Superior temporal gyrus (tissue), 1 donor: ENCODE results near the gene SLC17A9.

Experiments
- DNase-seq: peaks from one replicate; pipeline ENCODE4 v3.0.0-alpha.2; 2016; ENCODE audit errors: extremely low spot score

SLC17A9 gene

DNA sequence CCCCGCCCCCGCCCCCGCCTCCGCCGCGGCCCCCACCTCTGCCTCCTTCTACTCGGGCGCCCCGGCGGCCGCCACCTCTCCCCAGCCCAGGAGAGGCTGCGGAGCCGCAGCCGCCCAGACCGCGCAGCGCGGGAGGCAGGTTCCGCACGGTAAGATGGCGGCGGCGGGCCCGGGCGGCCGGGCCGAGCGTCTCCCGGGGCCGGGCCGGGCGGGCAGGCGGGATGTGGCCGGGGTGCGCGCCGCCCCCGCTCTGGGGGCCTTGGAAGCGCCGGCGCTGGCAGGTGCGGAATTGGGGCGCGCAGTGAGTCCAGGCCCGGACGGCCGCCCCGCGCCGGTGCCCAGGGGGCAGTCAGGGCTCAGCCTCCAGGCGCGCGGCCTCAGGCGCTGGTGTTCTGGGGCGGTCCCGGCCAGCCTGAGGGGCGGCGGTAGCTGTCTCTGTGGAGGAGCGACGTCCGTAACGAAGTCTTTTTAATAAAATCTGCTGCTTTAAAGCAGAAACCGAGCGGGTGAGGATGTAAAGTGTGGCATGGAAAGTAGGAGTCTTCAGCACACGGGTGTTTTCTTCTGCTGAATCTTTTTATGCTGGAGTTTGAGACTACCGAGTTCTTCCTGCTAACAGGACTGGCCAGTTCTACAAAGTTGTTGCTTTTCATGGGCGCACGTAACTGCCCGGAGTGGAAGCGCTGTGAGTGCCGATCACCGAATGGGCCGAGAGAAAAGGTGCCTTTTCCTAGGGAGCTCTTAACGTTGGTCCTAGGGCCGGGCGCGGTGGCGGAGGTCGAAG, 14.2 kb upstream of the SLC17A9 start, which contains the start of gene GID8:
TSS of gene GID8 (plus strand) at position 43 of the 784 bp plus-strand sequence. CDS start 3,356 bp downstream, outside the sequence.
- peak; percentile 30 for DNase-seq

DNA sequence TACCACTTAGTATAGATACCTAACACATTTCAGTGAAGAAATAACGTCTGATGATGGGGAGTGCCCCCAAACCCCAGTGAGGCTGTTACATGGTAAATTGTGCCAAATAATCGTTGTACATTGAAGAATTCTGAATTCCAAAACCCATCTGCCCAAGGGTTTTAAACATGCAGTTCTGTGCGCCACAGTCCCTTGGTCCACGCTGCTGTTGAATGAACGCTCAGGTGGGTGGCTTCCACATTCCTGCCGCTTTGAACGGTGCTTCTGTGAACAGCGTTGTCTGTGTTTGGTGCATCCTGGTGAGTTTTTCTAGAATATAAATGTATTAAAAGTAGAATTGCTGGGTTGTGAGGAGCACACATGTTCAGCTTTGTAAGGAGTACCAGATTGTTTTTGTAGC, 11.6 kb upstream of the SLC17A9 start:
- no peak for DNase-seq

DNA sequence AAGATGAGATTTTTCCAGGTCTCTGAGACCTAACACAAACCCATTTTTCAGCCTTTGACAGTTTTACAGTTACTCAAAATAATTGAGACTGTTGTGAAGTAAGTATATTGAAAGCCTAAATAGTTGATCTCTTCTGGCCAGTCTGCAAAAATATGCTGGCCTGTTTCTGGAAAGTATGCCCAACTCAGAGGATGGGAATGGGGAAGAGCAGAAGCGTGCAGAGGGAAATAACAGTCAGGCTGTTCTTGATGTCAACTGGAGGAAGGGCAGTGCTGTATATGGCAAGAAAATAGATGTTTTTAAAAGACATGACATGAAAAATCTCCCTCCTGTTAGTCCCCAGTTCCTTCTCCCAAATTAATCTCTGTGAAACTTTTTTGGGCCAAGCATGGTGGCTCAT, 10.7 kb upstream of the SLC17A9 start:
- no peak for DNase-seq

DNA sequence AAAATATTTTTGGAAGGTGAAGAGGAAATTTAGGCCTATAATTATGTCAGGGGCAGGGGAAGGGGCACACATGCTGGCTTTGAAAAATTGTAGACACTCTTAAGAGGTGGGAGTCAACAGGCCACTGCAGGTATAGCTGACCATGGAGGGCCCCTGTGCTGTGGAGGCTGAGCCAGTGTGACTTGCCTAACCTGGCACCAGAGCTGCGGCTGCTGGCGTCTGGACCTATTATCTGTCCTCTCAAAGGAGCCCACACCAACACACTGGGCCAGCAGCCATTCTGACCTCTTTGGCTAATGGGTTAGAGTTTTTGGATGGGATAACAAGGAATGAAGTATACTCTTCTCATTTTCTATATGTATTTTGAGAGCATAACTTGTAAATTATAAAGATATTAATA, 10.1 kb upstream of the SLC17A9 start:
- DNase-seq: no peak

DNA sequence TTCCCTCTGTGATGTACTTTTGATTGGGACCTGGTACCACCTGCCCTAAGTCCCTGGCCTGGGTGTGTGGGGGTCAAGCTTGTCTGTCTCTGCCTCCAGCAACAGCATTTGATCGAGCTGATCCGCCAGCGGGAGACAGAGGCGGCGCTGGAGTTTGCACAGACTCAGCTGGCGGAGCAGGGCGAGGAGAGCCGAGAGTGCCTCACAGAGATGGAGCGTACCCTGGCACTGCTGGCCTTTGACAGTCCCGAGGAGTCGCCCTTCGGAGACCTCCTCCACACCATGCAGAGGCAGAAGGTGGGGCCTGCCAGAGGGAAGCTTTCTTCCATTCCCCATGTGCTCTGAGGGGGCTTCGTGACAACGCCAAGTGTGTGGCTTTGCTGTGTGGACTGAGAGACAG, 9.1 kb upstream of the SLC17A9 start:
- no peak for DNase-seq

DNA sequence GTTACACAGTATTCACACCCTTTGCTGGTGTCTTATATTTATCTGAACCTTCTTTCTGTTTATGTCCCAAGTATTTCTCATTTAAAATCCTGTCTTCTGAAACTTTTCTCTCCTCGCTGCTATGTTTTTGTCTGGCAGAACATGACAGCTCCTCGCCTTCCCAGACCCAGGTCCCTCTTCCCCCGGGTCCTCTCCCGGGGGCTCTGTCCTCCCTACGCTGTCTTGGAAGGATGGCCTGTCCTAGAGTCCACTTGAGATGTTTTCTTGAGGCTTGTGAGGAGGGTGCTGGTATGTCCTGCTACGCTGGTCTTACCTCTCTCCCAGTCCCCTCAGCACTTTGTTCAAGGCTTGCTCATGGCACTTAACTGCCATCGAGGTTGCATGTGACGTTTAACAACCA, 8.3 kb upstream of the SLC17A9 start:
- DNase-seq: no peak

DNA sequence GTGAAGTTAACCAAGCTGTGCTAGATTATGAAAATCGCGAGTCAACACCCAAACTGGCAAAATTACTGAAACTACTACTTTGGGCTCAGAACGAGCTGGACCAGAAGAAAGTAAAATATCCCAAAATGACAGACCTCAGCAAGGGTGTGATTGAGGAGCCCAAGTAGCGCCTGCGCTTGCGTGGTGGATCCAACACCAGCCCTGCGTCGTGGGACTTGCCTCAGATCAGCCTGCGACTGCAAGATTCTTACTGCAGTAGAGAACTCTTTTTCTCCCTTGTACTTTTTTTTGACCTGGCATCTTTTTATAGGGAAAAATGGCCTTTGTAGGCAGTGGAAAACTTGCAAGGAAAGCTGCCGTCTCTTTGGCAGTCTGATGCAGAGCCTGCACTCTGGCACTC, 7.8 kb upstream of the SLC17A9 start:
- DNase-seq: no peak

DNA sequence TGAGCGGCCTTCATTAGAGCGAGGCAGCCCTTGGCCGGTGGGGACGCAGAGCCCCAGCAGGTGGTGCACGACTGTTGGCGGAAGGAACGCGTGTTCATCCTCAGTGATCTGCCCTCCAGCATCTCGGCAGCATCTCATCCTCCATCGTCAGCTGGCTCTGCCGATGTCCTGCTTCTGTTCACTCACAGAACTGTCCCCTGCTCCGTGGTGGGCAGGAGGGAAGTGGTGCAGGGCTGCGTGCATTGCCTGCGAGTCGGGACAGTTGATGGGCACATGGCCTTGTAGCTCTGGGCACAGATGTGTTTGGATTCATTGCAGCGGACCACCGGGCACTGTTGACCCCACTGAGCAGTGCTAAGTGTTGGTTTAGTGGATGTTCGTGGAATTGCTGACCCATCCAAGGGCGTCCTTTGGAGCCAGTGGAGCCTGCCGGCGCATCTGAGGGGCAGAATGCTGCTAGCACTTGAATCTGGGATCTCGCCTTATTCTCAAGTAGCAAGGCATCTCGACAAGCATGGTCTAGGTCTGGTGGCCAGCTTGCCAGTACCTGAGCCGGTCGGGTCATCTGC, 6.7 kb upstream of the SLC17A9 start:
- DNase-seq: no peak

DNA sequence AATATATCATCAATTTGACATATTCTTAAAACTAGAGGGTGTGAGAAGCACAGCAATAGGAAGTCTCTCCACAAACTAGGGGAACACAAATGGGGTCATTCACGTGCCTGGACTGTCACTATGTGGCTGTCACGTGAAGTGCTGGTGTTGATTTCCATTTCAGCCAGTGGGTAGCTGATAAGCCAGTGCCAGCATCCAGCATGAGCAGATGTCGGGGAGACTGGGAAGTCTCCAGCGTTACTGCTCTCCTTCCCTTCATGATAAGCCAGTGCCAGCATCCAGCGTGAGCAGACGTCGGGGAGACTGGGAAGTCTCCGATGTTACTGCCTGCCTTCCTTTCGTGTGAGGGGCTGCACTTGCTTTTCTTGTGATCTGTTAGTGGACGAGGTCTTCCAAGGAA, 5.6 kb upstream of the SLC17A9 start:
- DNase-seq: peak; percentile 23

DNA sequence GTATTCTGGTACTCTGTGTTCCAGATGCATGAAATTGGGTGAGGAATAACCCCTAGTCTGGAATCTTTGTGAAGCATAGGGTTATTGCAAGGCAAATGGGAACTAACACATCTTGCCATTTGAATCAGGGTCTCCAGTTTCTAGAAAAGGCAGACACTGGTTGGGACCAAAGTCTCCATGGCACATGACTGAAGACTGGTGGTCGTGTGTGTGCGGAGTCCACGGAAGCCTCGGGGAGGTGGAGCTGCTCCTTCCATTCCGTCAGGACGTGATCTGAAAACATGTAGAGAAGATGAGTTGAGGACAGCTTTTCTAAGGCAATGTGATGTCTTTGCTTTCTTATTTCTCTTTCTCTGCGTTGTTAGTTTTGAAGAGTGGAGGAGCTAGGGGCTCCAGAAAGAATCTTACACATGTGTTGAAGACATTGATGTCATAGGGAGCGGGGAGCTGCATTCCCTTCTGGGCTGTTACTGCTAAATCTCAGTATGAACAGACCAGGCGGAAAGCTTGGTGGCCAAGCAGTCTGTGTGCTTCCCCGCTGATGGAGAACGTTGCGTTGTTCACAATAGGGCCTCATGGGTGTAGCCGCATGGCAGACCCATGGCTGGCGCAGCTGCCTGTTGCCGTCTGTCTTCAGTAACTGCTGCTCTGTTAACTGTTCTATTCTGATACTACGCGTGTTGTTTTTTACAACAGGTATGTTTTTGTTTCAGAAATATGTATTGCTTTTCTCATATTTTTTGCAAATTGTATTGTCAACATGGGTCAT, 4.8 kb upstream of the SLC17A9 start:
- DNase-seq: no peak

DNA sequence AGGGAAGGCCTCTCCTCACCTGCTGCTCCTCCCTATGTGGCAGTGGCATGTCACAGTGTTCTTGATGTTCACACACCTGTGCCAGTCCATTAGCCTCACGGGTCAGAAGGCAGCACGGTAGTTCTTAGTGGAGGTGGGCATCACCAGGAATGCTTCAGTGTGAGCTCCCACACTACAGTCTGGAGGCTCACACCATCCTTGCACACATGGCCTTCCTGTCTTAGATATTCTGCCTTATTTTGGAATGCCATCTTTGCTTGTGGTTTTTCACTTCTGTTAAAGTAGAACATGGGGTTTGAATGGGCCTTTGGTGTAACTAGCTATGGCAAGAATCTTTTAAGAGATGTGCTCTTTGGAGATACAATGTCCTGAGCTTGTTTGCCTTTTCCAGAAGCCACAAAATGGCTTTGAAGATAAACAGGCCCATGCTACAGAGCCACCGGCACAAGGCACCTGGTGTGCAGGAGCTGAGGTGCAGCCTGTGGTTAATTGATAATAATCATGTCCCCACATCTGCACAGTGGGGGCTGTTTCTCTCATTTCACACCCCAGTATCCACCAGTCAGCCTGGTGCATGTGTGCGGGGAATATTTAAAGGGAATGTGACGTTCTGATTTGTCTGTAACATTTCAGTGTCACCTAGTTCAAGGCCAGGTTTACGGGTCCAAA, 3.2 kb upstream of the SLC17A9 start:
- DNase-seq: no peak

DNA sequence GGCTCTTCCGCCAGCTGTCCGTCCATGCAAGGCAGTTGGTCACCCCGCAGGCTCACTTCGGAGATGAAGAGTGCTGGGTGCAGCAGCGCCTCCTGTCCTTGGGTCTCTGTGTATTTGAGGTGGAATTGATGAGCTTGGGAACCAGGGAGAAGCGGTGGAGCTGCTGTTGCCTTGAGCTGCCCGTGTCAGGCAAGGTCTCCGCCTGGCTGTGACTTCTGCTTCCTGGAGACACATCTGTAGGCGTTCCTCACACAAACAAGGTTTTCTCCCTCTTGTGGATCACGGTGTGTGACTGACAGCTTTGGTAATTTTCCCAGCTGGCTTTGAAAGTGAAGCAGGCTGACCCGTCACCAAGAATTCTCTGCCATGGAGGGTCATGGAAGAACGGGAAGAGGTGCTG, 2.5 kb upstream of the SLC17A9 start:
- DNase-seq: no peak

DNA sequence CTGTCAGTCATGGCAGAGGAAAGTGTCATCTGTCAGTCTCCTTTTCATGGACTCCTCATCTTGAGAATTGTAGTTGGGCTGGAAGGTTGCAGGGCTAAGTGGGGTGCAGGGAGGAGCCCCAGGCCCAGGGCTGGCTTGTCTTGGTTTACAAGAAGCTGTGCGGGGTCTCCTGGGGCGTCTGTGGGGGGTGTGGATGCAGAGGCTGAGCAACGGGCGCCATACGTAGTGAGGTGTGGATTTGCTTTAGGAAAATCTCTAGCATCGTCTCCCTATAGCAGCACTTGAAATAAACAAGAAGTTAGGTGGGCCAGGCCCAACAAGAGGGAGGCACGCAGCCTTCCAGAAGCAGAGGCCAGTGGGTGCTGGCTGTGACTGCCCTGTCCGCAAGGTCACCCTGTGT, 1.8 kb upstream of the SLC17A9 start:
- no peak for DNase-seq

DNA sequence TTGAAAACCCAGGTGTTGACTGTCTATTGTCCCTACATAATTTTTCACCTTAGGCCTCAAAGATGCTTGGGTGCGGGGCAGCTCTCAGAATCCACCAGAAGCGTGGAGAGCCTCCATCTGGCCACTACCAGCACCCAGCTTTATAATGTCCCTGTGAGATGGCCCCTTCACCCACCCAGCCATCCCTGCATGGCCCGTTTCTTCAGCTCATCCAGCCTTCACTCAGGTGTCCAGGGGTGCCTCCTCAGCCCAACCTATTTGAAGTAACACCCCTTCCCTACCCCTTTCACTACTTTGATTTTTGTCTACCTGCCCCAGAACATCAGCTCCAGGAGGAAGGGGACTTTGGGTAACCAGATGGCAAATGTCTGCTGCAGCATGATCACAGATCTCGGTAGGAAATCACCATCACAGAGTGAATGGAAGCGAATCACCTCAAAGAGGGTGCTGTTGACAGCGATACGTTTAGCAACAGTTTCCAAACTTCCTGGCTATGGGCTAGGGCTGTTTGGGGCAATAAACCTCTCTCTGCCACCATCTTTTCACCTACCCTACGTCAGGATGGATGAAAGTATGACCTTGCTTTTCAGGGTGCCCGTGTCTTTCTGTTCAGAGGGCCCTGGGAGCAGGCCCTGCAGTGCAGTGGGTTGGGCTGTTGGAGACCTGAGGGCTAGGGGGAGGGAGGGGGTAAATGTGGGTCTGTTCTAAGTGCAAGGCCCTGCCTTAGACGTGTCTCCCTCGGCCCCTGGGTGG, 1.2 kb upstream of the SLC17A9 start:
- DNase-seq: no peak

DNA sequence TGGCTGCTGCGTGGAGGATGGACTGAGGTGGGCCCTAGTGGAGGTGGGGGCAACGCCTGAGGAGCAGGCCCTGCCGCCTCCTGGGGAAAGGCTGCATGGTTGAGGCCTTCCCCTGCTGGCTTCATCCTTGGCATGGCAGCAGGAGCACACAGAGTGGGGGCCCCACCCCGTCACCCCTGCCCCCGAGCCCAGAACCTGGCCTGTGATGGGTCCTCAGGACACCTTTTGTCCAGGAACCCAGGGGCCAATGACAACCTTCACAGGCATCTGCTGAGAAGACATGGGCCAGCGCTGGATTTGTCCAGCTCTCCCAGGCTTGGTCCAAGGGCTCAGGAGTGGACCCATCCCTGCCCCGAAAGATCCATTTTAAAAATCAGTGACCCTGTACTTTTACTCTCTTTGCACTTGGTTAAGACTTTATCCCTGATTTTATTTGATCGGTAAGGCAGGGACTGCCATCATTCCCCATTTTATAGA, 575 bp upstream of the SLC17A9 start:
- no peak for DNase-seq

DNA sequence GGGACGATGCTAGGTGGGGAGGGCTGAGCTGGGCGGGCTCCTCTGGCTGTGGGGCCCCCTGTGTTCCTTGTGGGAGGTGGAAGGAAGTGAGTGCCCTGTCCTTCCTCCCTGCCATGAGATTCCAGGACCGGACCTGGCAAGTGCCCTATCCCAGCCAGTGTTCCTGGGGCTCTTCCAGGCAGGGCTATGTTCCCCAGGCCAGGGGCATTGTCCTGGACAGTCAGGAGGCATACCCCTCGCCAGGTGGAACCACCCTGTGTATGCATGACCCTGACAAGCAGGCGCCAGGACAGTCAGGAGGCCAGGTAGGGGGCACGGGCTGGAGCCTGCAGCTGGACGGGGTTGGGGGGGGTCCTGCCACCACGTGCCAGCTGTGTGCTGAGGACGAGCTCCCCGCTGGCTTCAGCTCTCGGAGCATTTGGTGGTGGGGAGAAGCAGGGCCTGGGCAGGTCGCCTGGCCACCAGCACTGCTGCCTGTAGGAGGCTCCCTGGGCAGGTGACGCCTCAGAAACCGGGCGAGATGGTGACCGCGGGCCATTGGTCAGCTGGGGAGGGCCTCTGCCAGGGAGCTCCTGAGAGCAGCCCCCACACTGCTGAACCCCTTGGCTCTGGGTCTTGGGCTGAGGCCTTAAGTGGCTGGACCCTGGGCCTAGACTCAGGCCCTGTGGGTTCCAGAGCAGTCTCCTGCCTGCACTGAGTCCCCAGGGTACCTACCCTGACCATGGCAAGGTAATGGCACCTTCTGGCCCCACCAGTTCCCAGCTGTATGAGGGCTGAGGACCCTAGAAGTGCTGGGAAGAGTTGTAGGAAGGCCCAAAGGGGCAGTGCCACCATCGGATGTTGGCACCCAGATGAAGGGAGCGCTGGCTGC, 694 bp downstream of the SLC17A9 start:
- DNase-seq: no peak

DNA sequence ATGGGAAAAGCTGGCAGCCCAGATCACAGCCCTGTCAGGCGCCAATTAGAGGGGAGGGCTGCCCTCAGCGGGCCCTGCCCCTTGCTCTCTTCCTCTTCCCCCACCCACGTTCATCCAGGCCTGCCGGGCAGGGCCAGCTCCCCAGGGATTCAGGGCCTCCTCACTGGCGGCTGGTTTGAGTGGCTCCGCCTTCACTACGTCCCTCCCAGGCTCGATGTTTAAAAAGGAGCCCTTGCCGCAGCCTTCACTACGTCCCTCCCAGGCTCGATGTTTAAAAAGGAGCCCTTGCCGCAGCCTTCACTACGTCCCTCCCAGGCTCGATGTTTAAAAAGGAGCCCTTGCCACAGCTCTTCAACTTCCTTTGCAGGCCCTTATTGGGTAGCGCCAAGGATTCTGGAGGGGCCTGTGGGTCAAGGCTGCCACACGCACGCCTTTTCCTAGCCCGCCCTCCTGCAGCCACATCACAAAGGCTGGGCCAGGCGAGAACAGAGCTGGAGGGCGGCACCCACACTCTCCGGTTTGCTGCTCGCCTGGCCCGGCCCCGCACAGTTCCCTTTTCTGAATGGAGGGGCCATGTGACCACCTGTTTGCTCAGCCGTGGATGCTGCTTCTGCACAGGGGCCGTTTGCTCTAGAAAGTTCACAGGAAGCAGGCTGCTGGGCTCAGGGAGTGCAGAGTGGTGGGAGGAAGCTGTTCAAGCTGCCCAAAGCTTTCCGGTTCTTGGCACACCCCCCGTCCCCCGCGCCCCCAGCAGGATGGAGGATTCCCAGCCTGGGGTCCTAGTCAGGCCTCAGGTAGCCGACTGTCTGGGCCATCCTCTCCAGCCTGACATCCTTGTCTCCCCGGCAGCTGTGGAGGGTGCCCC, 1.6 kb downstream of the SLC17A9 start:
- peak; percentile 23 for DNase-seq

DNA sequence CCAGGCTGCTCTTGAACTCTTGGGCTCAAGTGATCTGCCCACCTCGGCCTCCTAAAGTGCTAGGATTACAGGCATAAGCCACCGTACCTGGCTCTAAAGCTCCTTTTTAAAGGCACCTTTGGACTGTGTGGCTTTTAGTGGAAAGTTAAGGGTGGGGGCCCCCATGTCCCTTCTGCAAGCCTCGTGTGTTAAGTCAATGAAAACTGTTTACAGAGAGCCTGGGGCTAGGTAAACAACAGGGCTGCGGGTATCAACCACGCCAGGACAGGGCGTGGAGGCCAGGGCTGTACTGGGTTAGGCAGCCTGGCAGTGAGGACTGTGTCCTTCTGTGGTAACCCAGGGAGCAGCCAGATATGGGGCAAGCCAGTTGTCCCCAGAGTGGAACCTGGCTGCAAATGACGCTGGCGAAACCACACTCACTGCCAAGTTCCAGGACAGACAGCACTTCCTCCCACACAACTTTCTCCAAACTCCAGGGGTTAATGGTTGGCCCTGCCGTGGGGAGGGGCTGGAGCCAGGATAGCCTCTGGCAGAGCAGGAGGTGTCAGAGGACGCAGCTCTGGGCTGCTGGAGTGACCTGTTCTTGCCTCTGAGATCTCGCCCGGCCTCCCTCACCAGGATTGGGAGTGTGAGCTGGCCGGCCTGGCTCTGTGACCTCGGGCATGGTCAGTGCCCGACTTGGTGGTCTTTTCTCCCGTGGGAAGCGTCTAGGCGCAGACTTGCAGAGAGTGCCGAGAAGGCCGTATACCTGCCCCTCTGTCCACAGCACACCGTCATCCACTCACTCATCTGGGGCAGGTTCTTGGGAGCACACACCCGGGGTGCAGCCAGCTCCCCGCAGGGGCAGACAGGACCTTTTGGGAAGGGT, 3.2 kb downstream of the SLC17A9 start:
- no peak for DNase-seq
